AG08396 (cell line): ENCODE results near the gene MYO9B.

Experiments used
- DNase-seq: peaks from one replicate; pipeline ENCODE4 v3.0.0; 2012; ENCODE audit warnings: low spot score, mixed read lengths

The MYO9B gene

DNA sequence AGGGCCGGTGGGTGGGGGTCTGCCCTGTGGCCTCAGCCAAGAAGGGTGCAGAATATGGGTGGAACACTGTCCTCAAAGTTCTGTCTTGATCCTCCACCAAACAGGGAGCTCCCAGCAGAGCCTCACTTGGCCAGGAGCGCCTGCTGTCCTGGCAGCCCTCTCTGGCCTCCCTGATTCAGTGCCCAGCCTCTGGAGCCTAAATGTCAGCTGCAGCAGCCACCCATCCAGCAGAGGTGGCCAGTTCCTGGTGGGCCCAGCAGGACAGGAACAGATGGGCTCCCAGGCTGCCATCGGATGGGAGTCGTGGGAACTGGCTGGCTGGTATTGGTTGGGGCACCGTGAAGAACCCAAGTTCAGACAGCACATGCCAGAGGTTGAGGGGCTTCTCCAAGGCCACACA lies 137.8 kb downstream of the MYO9B start:
- DNase-seq = no peak

DNA sequence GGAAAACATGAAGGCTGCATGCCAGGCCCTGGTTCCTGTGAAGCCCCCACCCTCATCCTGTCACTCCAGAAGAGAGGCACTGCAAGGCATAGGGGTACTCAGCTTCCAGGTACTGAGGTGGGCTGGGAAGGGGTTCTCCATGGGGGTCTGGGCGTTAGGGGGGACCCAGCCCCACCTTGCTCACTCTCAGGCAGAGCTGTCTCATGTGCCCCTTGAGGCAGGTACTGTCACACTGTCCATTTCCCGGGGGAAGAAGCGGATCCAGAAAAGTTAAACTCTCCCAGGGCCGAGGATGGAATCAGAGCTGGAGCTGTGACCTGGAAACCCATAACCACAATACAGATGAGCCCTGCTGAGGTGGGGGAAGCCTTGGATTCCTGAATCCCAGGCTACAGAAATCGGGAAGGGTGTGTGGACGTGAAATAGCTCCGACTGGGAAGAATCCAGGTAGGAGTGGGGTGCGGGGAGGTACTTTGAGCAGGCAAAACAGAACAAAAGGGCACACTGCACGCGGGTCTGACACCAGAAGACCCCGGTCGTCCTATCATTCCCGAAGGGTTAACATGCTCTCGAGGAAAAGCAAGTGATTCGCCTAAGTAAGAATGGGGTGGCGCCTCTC lies 139.0 kb downstream of the MYO9B start:
- DNase-seq = no peak

DNA sequence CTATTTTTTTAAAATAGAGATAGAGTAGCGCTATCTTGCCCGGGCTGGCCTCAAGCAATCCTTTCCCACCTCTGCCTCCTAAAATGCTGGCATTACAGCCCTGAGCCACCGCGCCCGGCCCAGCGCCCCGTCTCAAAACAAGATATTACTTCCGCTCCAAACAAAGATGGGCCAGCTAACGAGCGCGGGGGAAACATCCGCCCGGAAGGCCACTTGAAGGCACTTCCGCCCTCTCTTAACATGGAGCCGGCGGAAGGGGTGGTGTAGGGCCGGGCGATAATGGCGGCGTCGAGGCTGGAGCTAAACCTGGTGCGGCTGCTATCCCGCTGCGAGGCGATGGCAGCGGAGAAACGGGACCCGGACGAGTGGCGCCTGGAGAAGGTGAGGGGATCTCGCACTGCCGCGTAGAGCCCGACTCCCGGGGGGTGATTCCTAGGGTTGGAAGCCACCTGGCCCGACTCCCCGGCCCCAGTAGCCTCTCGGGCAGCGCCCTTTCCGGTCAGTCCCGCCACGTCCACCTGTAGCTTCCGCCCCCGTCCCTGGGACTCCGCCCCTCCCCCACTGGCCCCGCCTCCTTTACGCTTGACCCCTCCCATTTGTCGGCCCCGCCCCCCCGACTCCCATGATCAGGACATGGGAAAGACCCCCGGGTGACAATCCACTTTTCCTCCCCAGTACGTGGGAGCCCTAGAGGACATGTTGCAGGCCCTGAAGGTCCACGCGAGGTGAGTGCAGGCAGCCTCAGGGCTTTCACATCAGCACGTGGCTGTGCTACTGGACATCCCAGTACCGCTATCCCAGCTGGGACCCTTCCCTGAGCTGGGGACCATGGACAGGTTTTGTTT lies 139.8 kb downstream of the MYO9B start, which contains the start of gene USE1:
Gene USE1 (plus strand): TSS at position 231 of the 845 bp plus-strand sequence. CDS start 49 bp downstream, at position 280.
- DNase-seq = peak; percentile 91

DNA sequence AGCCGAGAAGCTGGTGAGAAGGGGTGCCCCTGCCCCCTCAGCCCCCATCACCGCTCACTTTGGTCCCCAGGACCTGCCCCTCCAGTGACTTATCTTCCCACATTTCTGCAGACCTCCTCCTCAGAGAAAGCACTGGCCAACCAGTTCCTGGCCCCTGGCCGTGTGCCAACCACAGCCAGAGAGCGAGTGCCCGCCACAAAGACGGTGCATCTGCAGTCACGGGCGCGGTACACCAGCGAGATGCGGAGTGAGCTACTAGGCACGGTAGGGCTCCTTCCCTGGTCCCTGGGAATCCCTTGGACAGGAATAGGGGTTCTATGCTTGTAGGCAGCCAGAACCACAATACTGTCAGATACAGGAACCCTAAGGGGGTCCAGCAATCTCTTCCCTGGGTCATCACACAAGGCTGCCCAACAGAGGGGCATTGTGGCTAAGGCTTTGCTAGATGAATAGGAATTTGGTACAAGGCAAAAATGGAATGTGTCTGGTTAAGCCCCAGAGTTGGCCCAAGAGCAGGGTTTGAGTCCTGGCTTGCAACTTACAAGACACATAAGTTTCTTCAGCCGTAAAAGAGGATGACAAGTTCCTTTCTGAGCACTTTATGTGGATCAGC lies 140.6 kb downstream of the MYO9B start:
- no peak for DNase-seq

DNA sequence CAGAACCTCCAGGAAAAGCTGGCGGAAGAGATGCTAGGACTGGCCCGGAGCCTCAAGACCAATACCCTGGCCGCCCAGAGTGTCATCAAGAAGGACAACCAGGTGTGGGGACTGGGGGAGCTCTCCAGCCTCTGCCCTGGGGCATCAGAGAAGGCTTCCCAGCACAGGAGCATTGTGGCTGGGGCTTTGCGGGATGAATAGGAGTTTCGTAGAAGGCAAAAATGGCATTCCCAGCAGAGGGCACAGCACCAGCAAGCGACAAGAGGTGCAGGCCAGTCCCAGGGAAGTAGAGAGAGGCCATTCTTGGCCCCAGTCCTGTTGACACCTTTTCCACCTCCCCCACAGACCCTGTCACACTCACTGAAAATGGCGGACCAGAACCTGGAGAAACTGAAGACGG lies 143.7 kb downstream of the MYO9B start:
- no peak for DNase-seq

- peak; percentile 69 for DNase-seq
These were observed 144.7 kb downstream of the MYO9B start for GRCh38 chr19:17220207-17220758.

GRCh38 chr19:17225053-17225452 lies 149.5 kb downstream of the MYO9B start:
- DNase-seq = no peak

GRCh38 chr19:17226002-17226933 lies 150.7 kb downstream of the MYO9B start, which contains the start of gene OCEL1:
Gene OCEL1, plus strand, starts transcription at chr19:17226226. Its CDS starts 22 bp downstream, at chr19:17226248.
- DNase-seq = peak; percentile 97

DNA sequence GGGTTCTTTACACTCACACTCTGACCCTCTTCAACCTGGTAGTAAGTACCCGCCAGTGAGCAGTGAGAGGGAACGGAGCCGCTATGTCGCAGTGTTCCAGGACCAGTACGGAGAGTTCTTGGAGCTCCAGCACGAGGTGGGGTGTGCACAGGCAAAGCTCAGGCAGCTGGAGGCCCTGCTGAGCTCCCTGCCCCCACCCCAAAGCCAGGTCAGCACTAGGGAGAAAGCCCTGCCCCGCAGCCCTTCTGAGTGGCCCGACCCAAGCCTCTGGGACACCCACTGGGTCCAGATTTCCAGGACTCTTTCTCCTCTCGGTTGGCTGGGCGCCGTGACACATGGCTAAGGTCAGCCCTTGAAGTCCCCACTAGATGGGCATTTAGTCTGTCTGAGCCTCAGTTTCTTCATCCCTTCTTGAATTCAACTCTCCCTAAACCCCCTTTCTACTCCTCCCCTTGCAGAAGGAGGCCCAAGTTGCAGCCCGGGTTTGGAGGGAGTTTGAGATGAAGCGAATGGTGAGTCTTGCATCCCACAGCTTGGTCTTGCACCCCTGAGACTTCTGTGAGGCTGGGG lies 152.3 kb downstream of the MYO9B start:
- no peak for DNase-seq

DNA sequence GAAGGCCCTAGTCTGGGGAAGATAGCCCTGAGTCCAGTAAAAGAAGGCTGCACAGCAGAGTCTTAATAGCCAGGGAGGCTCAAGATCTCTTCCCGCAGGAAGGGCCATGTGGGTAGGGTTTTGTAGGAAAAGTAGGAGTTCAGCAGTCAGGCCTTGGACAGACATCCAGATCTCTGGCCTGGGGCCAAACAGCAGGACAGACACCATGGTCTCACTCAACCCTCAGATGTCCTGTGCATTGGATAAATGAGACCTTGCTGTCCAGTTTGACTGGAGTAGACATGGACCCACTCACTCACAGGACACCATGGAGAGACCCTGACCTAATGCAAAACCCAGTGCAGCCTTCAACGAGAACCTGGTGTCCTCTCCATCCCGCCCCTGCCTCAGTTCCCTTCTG lies 154.3 kb downstream of the MYO9B start:
- no peak for DNase-seq

- DNase-seq = no peak
These were observed 156.7 kb downstream of the MYO9B start for GRCh38 chr19:17232258-17232657.

- DNase-seq = peak; percentile 69
These were observed 159.3 kb downstream of the MYO9B start for GRCh38 chr19:17234911-17235299.

DNA sequence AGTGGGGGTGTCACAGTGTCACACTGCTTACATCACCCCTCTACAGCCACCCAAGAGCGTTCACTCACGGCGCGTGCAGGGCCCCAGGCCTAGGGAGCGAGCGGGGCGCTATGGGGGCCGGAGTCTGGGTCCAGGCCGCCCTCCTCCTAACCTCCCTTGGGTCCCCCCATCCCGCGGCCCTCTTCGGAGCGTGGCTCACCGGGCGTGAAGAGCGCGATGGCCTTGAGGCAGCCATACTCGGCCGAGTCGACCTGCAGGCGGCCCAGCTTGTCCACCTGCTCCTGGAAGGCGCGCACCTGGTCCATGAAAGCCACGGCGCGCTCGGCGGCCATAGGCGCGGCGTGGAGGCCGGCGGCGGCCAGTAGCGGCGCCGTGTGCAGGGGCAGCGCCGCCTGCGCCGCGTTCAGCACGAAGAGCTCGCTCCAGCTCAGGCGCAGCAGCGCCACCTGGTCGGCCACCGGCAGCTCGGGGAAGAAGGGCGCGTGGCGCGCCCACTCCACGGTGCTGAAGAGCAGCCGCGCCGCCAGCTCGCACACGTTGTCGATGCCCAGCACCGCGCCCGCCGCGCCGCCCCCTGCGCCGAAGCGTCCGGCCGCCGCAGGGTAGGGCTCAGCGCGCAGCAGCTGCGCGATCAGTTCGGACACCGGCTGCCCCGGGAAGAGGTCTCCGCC lies 159.9 kb downstream of the MYO9B start:
- peak; percentile 71 for DNase-seq

GRCh38 chr19:17235971-17236777 lies 160.6 kb downstream of the MYO9B start:
- peak; percentile 53 for DNase-seq

DNA sequence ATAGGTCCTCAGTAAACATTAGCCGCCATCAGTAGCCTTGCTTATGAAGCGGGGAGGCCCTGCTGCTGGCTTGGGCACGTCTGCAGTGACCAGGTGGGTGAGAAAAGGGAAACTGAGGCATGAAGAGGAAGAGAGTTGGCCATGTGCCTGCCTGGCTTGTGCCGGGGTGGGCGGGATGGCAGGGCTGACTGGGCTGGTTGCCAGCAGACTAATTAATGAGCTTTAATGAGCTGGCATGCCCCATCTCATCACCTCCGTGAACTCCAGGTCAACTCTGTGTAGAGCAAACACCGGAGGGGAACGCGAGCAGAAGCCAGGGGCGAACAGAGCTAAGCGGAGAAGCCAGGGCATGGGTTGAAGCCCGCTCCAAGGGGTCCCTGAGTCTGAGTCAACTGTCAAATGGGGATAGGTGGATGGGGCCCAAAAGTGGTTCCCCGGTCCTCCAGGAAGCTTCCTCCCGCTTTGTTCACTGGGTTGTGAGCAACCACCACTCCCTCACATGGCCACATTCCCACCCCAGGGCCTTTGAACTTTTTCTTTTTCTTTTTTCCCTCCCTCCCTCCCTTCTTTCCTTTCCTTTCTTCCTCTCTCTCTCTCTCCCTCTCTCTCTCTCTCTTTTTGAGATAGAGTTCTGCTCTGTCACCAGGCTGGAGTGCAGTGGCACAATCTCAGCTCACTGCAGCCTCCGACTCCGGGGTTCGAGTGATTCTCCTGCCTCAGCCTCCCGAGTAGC lies 161.4 kb downstream of the MYO9B start:
- no peak for DNase-seq

- DNase-seq = no peak
These were observed 162.4 kb downstream of the MYO9B start for GRCh38 chr19:17237747-17238706.

- no peak for DNase-seq
These were observed 164.6 kb downstream of the MYO9B start for GRCh38 chr19:17240062-17240752.
